OCI-LY1 (cell line): ENCODE measurements around the gene ITK.

Experiments used
- H2AFZ ChIP-seq: fragments of 200-600 bp; sonication (generic), shearing (Covaris generic); 2 replicates; pipeline ENCODE4 v1.6.0; 2014; ENCODE audit warnings: antibody characterized with exemption, mild to moderate bottlenecking, low read length
- H3F3A ChIP-seq: fragments of 200-600 bp; sonication (generic), shearing (Covaris generic); 2 replicates; pipeline ENCODE4 v1.6.0; 2014; ENCODE audit warnings: mild to moderate bottlenecking, antibody characterized with exemption, low read length, moderate library complexity; ENCODE audit not compliant: insufficient read depth
- H3K27ac ChIP-seq: fragments of 200-600 bp; sonication (generic); 2 replicates; pipeline ENCODE4 v1.5.1; 2014; ENCODE audit warnings: low read length, mixed run types, mild to moderate bottlenecking, low read depth; ENCODE audit not compliant: poor library complexity, severe bottlenecking
- H3K27me3 ChIP-seq: fragments of 200-600 bp; sonication (generic); 2 replicates; pipeline ENCODE4 v1.6.0; 2014; ENCODE audit warnings: antibody characterized with exemption, mild to moderate bottlenecking, low read length, moderate library complexity; ENCODE audit not compliant: insufficient read depth
- H3K36me3 ChIP-seq: fragments of 200-600 bp; sonication (generic); 2 replicates; pipeline ENCODE4 v1.6.1; 2014; ENCODE audit warnings: mild to moderate bottlenecking, antibody characterized with exemption, low read length, moderate library complexity, mixed read lengths; ENCODE audit not compliant: insufficient read depth
- H3K4me1 ChIP-seq: fragments of 200-600 bp; sonication (generic); 2 replicates; pipeline ENCODE4 v1.5.1; 2014; ENCODE audit warnings: mild to moderate bottlenecking, low read length, moderate library complexity; ENCODE audit not compliant: insufficient read depth, severe bottlenecking
- H3K4me2 ChIP-seq: fragments of 200-600 bp; sonication (generic), shearing (Covaris generic); 2 replicates; pipeline ENCODE4 v1.6.1; 2014; ENCODE audit warnings: low read length
- H3K4me3 ChIP-seq: fragments of 200-600 bp; sonication (generic); 2 replicates; pipeline ENCODE4 v1.5.1; 2014; ENCODE audit warnings: low read length, low read depth, mild to moderate bottlenecking, mixed read lengths; ENCODE audit not compliant: poor library complexity, severe bottlenecking
- H3K79me2 ChIP-seq: fragments of 200-600 bp; shearing (Covaris generic); 2 replicates; pipeline ENCODE4 v1.6.1; 2016; ENCODE audit warnings: mixed run types, low read length, mixed read lengths; ENCODE audit not compliant: insufficient read depth
- H3K9ac ChIP-seq: fragments of 200-600 bp; sonication (generic), shearing (Covaris generic); 2 replicates; pipeline ENCODE4 v1.6.1; 2014; ENCODE audit warnings: mild to moderate bottlenecking, low read length, mixed read lengths
- H3K9me2 ChIP-seq: fragments of 200-600 bp; sonication (generic), shearing (Covaris generic); 2 replicates; pipeline ENCODE4 v1.6.1; 2014; ENCODE audit warnings: low read depth, mild to moderate bottlenecking, low read length, mixed read lengths
- H3K9me3 ChIP-seq: fragments of 200-600 bp; shearing (Covaris generic); 2 replicates; pipeline ENCODE4 v1.6.1; 2014; ENCODE audit warnings: low read length, mixed read lengths
- H4K20me1 ChIP-seq: fragments of 200-600 bp; sonication (generic), shearing (Covaris generic); 2 replicates; pipeline ENCODE4 v1.6.0; 2016; ENCODE audit warnings: mild to moderate bottlenecking, low read length; ENCODE audit not compliant: insufficient read depth
- EZH2 ChIP-seq: fragments of 200-600 bp; sonication (generic), shearing (Covaris generic); IDR thresholded peaks from 2 replicates; pipeline ENCODE4 v1.8.0; 2017; ENCODE audit warnings: borderline replicate concordance, mixed run types, mild to moderate bottlenecking, antibody characterized with exemption, low read length, moderate library complexity, mixed read lengths
- TF ChIP-seq, protein P1 (sequence below): fragments of 200-600 bp; sonication (generic), shearing (Covaris generic); IDR thresholded peaks from 2 replicates; pipeline ENCODE4 v1.5.1; 2017; ENCODE audit warnings: mild to moderate bottlenecking, antibody characterized with exemption, low read length, moderate library complexity, mixed read lengths

The ITK gene

DNA sequence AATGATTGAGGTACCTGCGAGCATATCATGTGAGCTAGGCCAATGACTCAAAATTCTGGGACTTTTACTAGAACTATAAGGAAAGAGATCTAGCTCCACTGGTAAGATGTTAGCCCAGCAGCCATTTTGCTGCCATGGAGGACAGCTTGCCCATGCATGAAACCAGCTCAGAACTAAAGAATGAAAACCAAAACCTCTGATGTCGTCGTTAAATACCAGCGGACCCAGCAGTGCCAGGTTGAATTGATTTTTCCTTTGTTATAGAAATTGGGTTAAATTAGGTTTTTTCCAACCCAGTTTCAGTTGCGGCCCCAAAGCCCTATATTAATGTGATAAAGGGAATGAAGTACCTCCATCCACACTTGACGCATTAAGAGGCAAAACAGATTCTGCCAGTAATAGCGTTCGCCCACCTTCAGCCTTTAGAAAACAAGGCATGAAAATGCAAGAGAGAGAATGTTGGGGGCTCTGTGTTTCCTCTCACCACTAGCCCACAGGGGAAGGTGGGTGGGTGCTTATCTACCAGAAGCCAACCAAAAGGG, 5.5 kb upstream of the ITK start:
- peaks cover 43% of the 10 kb centered on the region for H3K4me1 ChIP-seq
- no peaks in the 10 kb centered on the region for H3K9me2 ChIP-seq
- no peak for TF ChIP-seq EZH2
- TF ChIP-seq, protein P1, sequence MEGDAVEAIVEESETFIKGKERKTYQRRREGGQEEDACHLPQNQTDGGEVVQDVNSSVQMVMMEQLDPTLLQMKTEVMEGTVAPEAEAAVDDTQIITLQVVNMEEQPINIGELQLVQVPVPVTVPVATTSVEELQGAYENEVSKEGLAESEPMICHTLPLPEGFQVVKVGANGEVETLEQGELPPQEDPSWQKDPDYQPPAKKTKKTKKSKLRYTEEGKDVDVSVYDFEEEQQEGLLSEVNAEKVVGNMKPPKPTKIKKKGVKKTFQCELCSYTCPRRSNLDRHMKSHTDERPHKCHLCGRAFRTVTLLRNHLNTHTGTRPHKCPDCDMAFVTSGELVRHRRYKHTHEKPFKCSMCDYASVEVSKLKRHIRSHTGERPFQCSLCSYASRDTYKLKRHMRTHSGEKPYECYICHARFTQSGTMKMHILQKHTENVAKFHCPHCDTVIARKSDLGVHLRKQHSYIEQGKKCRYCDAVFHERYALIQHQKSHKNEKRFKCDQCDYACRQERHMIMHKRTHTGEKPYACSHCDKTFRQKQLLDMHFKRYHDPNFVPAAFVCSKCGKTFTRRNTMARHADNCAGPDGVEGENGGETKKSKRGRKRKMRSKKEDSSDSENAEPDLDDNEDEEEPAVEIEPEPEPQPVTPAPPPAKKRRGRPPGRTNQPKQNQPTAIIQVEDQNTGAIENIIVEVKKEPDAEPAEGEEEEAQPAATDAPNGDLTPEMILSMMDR = no peak
- H3K79me2 ChIP-seq = 0 out of 2 replicates have a peak, but pooled peaks cover 3% of the 10 kb centered on the region
- H3F3A ChIP-seq = no peaks in the 10 kb centered on the region
- no peaks in the 10 kb centered on the region for H3K27me3 ChIP-seq
- H3K4me2 ChIP-seq = no peak overlapping the region
- H3K36me3 ChIP-seq = no peaks in the 10 kb centered on the region
- no peak overlapping the region for H3K4me3 ChIP-seq
- H3K9me3 ChIP-seq = no peaks in the 10 kb centered on the region
- H3K9ac ChIP-seq = no peak overlapping the region
- no peak overlapping the region for H3K27ac ChIP-seq
- no peak overlapping the region for H2AFZ ChIP-seq
- no peaks in the 10 kb centered on the region for H4K20me1 ChIP-seq

- no peaks in the 10 kb centered on the region for H3K36me3 ChIP-seq
- H3K4me1 ChIP-seq = peaks cover 32% of the 10 kb centered on the region
- no peaks in the 10 kb centered on the region for H3K9me2 ChIP-seq
- no peaks in the 10 kb centered on the region for H4K20me1 ChIP-seq
- H3K9me3 ChIP-seq = no peaks in the 10 kb centered on the region
- H3F3A ChIP-seq = no peaks in the 10 kb centered on the region
- TF ChIP-seq EZH2 = no peak
- TF ChIP-seq, protein P1 = no peak
- no peak overlapping the region for H3K27ac ChIP-seq
- H3K4me2 ChIP-seq = no peak overlapping the region
- H2AFZ ChIP-seq = no peak overlapping the region
- H3K27me3 ChIP-seq = no peaks in the 10 kb centered on the region
- no peak overlapping the region for H3K4me3 ChIP-seq
- H3K79me2 ChIP-seq = peaks cover 29% of the 10 kb centered on the region
- H3K9ac ChIP-seq = no peak overlapping the region
Observed at GRCh38 chr5:157177953-157178352, 2.7 kb upstream of the ITK start.

GRCh38 chr5:157178966-157179365, 1.7 kb upstream of the ITK start:
- Histone ChIP-seq H3K9me2 (no peaks in the 10 kb centered on the region), H3K4me3 (no peak overlapping the region), H3K79me2 (peaks cover 39% of the 10 kb centered on the region), H3K36me3 (peaks cover 3% of the 10 kb centered on the region; the same call in 1 of the 2 replicates), H3K4me1 (peaks cover 38% of the 10 kb centered on the region), H4K20me1 (no peaks in the 10 kb centered on the region), H3F3A (no peaks in the 10 kb centered on the region), H3K4me2 (peak overlapping the region; percentile 16; the same call in 1 of the 2 replicates), H3K27me3 (no peaks in the 10 kb centered on the region), H2AFZ (no peak overlapping the region), H3K9ac (no peak overlapping the region), H3K27ac (no peak overlapping the region), H3K9me3 (no peaks in the 10 kb centered on the region)
- TF ChIP-seq EZH2 = no peak
- TF ChIP-seq, protein P1 = no peak
